ENCODE data around the gene GUCD1. TPM values are rescaled to one million over a fixed set of nuclear protein-coding genes. Genes with fewer than 3 reads are reported as not detected.

GUCD1 gene
- total and polyA plus RNA-seq, 9 of the 15 experiments (the other 6 are each of a cell fraction or from before 2014, with no cell fraction given): 31.5 to 67.8 (median 50.3) TPM

GRCh38 chr22:24525416-24526037, 29.4 kb downstream of the GUCD1 start (continued):
- TF ChIP-seq BCLAF1 (IDR thresholded peaks at IDR 0.05; ENCODE audit: borderline replicate concordance in 1 of 2, control insufficient read depth in 1 of 2, low read depth in 2 of 2, low read length in 1 of 2) (no peak), YBX1 (IDR thresholded peaks at IDR 0.05) (no peak), MYNN (IDR thresholded peaks at IDR 0.05) (0 out of 2 replicates have a peak, but pooled peaks have one; percentile 35), MYNN (CRISPR knock-in tag; IDR thresholded peaks at IDR 0.05) (no peak), RBM39 (optimal IDR thresholded peaks at IDR 0.05; ENCODE audit: low read depth, low read length) (no peak), ZSCAN29 (IDR thresholded peaks at IDR 0.05) (no peak), REST (IDR thresholded peaks at IDR 0.05; ENCODE audit: borderline replicate concordance) (peak; percentile 67; the same call in 1 of the 2 replicates), REST (CRISPR knock-in tag; IDR thresholded peaks at IDR 0.05; ENCODE audit: low read depth) (no peak)
